Fibroblast of mammary gland (primary cell): Measurements from ENCODE around the gene CDH13.

ENCODE experiments used
- DNase-seq: peaks from one replicate; pipeline ENCODE4 v3.0.0-alpha.2; 2010; ENCODE audit warnings: low read depth
- H3K4me3 ChIP-seq: 2 replicates; pipeline ENCODE4 v1.5.1; 2011; ENCODE audit warnings: low read depth, mild to moderate bottlenecking, low read length, moderate library complexity; ENCODE audit not compliant: control insufficient read depth
- TF ChIP-seq, protein P1 (sequence below): conservative IDR thresholded peaks from 2 replicates; pipeline ENCODE4 v1.5.1; 2011; ENCODE audit warnings: low read depth, low read length, inconsistent platforms; ENCODE audit not compliant: control insufficient read depth, insufficient read depth

Gene CDH13

DNA sequence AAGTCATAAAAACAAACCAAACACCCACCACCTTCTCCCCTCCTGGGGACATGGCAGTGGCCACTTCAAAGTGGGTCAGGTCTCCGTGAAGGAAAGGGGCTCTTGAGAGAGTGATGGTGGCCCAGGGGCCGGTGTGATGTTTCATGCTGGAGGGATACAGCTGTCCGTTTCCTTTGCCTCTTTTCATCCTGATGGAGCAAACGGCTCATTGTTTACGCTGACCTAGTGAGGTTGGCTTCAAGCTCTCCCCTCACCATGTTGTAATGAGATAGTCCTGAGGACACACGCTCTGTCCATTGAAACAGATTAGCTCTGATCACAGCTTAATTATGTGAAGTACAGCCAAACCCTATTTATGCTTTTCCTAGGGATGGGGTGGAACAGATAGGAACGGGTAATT, 34.2 kb downstream of the CDH13 start:
- no peak for DNase-seq
- TF ChIP-seq, protein P1, sequence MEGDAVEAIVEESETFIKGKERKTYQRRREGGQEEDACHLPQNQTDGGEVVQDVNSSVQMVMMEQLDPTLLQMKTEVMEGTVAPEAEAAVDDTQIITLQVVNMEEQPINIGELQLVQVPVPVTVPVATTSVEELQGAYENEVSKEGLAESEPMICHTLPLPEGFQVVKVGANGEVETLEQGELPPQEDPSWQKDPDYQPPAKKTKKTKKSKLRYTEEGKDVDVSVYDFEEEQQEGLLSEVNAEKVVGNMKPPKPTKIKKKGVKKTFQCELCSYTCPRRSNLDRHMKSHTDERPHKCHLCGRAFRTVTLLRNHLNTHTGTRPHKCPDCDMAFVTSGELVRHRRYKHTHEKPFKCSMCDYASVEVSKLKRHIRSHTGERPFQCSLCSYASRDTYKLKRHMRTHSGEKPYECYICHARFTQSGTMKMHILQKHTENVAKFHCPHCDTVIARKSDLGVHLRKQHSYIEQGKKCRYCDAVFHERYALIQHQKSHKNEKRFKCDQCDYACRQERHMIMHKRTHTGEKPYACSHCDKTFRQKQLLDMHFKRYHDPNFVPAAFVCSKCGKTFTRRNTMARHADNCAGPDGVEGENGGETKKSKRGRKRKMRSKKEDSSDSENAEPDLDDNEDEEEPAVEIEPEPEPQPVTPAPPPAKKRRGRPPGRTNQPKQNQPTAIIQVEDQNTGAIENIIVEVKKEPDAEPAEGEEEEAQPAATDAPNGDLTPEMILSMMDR = no peak
- no peak overlapping the region for H3K4me3 ChIP-seq

GRCh38 chr16:82664181-82664580, 37.4 kb downstream of the CDH13 start:
- DNase-seq = no peak

DNA sequence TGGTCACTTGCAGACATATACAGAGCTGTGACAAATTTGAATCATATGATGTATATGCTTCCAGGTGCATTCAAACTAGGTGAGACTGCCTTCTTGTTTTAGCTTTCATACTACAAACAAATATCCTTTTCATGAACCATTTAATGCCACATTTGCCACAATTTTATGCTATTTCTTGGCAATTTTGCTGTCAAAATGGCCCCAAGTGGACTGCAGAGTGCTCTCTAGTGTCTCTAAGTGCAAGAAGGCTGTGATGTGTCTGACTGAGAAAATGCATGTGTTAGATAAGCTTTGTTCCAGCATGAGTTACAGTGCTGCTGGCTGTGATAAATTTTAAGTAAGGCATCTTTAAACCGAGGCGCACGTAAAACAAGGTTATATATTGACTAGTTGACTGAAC, 38.3 kb downstream of the CDH13 start:
- TF ChIP-seq, protein P1 = no peak
- H3K4me3 ChIP-seq = no peak overlapping the region
- no peak for DNase-seq

More at GRCh38 chr16:82664181-82664580, 37.4 kb downstream of the CDH13 start:
- TF ChIP-seq, protein P1 = no peak
- no peak overlapping the region for H3K4me3 ChIP-seq

- TF ChIP-seq, protein P1 = no peak
- no peak for DNase-seq
- no peak overlapping the region for H3K4me3 ChIP-seq
Measured at GRCh38 chr16:82667437-82667836, 40.7 kb downstream of the CDH13 start.

DNA sequence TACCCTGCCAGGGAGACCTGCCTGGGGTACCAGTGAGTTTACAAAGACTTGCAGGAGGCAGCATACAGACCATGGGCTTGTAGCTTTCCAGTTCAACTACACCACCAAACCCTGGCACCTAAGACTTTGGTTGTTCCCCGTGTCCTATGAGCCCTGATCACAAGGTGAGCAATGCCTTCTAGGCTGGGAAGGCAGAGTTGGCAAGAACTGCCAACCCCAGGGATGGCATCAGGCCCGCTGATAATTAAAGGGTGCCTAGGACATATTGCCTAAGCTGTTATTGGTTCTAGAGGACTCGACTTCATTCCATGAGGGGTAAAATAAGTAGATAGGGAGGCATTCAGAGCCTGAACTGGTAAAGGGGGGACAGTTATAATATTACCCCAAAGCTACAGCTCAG, 41.3 kb downstream of the CDH13 start:
- TF ChIP-seq, protein P1 = no peak
- DNase-seq = no peak
- no peak overlapping the region for H3K4me3 ChIP-seq

DNA sequence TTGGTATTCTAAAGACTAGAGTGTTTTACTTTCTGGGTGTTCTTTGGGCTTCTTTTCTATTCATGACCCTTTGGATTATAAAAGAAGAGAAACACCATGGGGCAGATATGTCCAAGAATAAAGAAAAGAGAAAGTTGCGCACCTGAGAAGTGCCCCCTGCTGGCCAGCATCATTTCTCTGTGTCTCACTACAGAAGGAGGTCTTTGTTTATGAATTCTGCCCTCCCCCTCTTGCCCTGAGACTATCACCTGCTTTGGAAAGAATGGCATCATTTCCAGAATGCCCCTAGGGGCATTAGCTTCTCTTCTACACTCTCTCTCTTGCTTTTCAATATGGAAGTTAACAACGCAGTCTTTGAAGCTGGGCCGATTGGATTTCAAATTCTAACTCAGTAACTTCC, 45.0 kb downstream of the CDH13 start:
- H3K4me3 ChIP-seq = no peak overlapping the region
- TF ChIP-seq, protein P1 = peak; percentile 46
- no peak for DNase-seq

DNA sequence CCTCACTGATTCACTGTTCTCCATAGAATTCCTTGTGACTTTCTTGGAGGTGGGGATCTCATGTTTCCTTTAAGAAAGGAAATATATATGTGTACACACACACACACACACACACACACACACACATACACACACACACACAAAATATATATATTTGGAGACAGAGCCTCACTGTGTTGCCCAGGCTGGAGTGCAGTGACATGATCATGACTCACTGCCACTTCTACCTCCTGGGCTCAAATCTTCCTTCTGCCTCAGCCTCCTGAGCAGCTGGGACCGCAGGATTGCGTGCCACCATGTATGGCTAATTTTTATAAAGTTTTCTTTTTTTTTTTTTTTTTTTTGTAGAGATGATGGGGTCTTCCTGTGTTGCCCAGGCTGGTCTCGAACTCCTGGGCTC, 45.9 kb downstream of the CDH13 start:
- H3K4me3 ChIP-seq = no peak overlapping the region

More for the DNA sequence above, 45.9 kb downstream of the CDH13 start:
- TF ChIP-seq, protein P1 = no peak
- DNase-seq = no peak
